HepG2 (cell line): ENCODE results near the gene MRPL39. TPM values are rescaled to one million over a fixed set of nuclear protein-coding genes. Genes with fewer than 3 reads are reported as not detected.
A peak's percentile ranks its signal among the peaks of the same experiment; 100 is the strongest.

ENCODE experiments used
- ATAC-seq: fragments of 200-7000 bp; cut with Tn5 transposase; 3 replicates; pipeline ENCODE4 v1.9.1; 2020; ENCODE audit warnings: mild to moderate bottlenecking, moderate library complexity
- BruUV-seq: library from RNA; stranded (reverse); fragments of 400-500 nt; replicated peaks from 2 replicates; lab custom pipeline; 2021; lab: Mats Ljungman, UMichigan
- CTCF ChIA-PET: fragments of 300-600 bp; formaldehyde crosslinking; extraction: SDS; loops from one replicate; lab custom pipeline; 2021; ENCODE audit warnings: low total read pairs, inconsistent platforms, low intra/inter-chr PET ratio; lab: Yijun Ruan, JAX
- POLR2A ChIA-PET: fragments of 350-600 bp; sonication (Branson Sonifier 250); formaldehyde crosslinking; loops from one replicate; lab custom pipeline; 2020; ENCODE audit warnings: antibody characterized with exemption, inconsistent platforms; lab: Yijun Ruan, JAX
- DNase-seq: peaks from one replicate; pipeline ENCODE4 v3.0.0-alpha.2; 2015; ENCODE audit warnings: low spot score
- FAIRE-seq: peaks from 3 replicates; lab custom pipeline; 2011; peaks lifted over from hg19 to GRCh38; lab: Jason Lieb, UNC
- H2AFZ ChIP-seq: one replicate; pipeline ENCODE4 v1.6.1; 2011; ENCODE audit warnings: low read length, inconsistent platforms
- H3K27ac ChIP-seq: fragments of 300-600 bp; 3 replicates; pipeline ENCODE4 v1.8.0; 2011; ENCODE audit warnings: mixed run types, mild to moderate bottlenecking, mixed read lengths, low read length, inconsistent platforms; ENCODE audit not compliant: insufficient read depth; ENCODE audit errors: extremely low read length
- H3K27me3 ChIP-seq, 2 experiments: fragments of 200-600 bp in 1 of 2; 2 replicates in 1 of 2; 3 replicates in 1 of 2; pipeline versions ENCODE4 v1.6.0 to v1.8.0; 2011; ENCODE audit warnings: low read length in 2 of 2, mild to moderate bottlenecking in 2 of 2, moderate library complexity in 2 of 2, inconsistent platforms in 1 of 2; ENCODE audit not compliant: insufficient read depth in 2 of 2, control insufficient read depth in 1 of 2
- H3K36me3 ChIP-seq, 2 experiments: fragments of 200-600 bp in 1 of 2; replicated peaks in 1 of 2; 2 replicates in 1 of 2; 3 replicates in 1 of 2; pipeline versions ENCODE4 v1.5.1 to v1.8.0; 2011; ENCODE audit warnings: low read length in 2 of 2, inconsistent platforms in 1 of 2; ENCODE audit not compliant: insufficient read depth in 2 of 2, control insufficient read depth in 1 of 2
- H3K4me1 ChIP-seq: 2 replicates; pipeline ENCODE4 v1.5.1; 2012; ENCODE audit warnings: low read length, inconsistent platforms; ENCODE audit not compliant: insufficient read depth
- H3K4me2 ChIP-seq: 2 replicates; pipeline ENCODE4 v1.6.0; 2011; ENCODE audit warnings: low read depth, low read length, inconsistent platforms
- H3K4me3 ChIP-seq, 3 experiments: fragments of 200-600 bp in 1 of 3; sonication (generic), shearing (Covaris generic) in 1 of 3; replicated peaks in 1 of 3; 2 replicates each; pipeline ENCODE4 v1.5.1; 2011 to 2016; ENCODE audit warnings: low read length in 3 of 3, inconsistent platforms in 2 of 3, low read depth in 2 of 3, mild to moderate bottlenecking in 2 of 3, control low read depth in 1 of 3, mixed read lengths in 1 of 3; ENCODE audit not compliant: insufficient read depth in 1 of 3
- H3K79me2 ChIP-seq: one replicate; pipeline ENCODE4 v1.6.1; 2011; ENCODE audit warnings: low read length, inconsistent platforms; ENCODE audit not compliant: insufficient read depth
- H3K9ac ChIP-seq: 2 replicates; pipeline ENCODE4 v1.6.0; 2011; ENCODE audit warnings: mild to moderate bottlenecking, low read depth, low read length, inconsistent platforms; ENCODE audit not compliant: insufficient read depth
- H3K9me3 ChIP-seq: 2 replicates; pipeline ENCODE4 v1.5.1; 2012; ENCODE audit warnings: mild to moderate bottlenecking, low read length
- H4K20me1 ChIP-seq: 2 replicates; pipeline ENCODE4 v1.6.0; 2011; ENCODE audit warnings: inconsistent platforms, mild to moderate bottlenecking, low read length, moderate library complexity; ENCODE audit not compliant: insufficient read depth
- CBX2 ChIP-seq, 2 experiments: fragments of 200-600 bp in 1 of 2; sonication (generic); formaldehyde crosslinking in 1 of 2; IDR thresholded peaks; 2 replicates each; pipeline versions ENCODE4 v1.7.0 to v1.8.1; 2018 to 2022; ENCODE audit warnings: low read depth in 2 of 2, low read length in 1 of 2, mild to moderate bottlenecking in 1 of 2, missing genetic modification reagents in 1 of 2
- FOXP1 ChIP-seq, 2 experiments: fragments of 450-650 bp in 1 of 2; IDR thresholded peaks; 2 replicates each; pipeline ENCODE4 v1.6.1; 2017 to 2018; ENCODE audit warnings: antibody characterized with exemption in 1 of 2
- HOXA3 ChIP-seq: sonication (generic); formaldehyde crosslinking; IDR thresholded peaks from 2 replicates; pipeline ENCODE4 v1.5.0; 2020; ENCODE audit warnings: missing genetic modification reagents
- KLF6 ChIP-seq: IDR thresholded peaks from 2 replicates; pipeline ENCODE4 v1.8.0; 2016; ENCODE audit warnings: missing biosample characterization, missing genetic modification reagents
- KMT2B ChIP-seq: IDR thresholded peaks from 2 replicates; pipeline ENCODE4 v1.6.1; 2016; ENCODE audit warnings: missing genetic modification reagents, missing compliant biosample characterization
- MAFG ChIP-seq: sonication (generic); formaldehyde crosslinking; IDR thresholded peaks from 2 replicates; pipeline ENCODE4 v1.5.1; 2020; ENCODE audit warnings: mild to moderate bottlenecking, missing genetic modification reagents
- RBAK ChIP-seq: sonication (generic); formaldehyde crosslinking; IDR thresholded peaks from 2 replicates; pipeline ENCODE4 v1.5.1; 2020; ENCODE audit warnings: mild to moderate bottlenecking, missing genetic modification reagents
- SAP130 ChIP-seq: IDR thresholded peaks from 2 replicates; pipeline ENCODE4 v1.6.1; 2016; ENCODE audit warnings: low read depth
- SRY ChIP-seq: sonication (generic); formaldehyde crosslinking; IDR thresholded peaks from 2 replicates; pipeline ENCODE4 v1.8.0; 2022; ENCODE audit warnings: mild to moderate bottlenecking, missing genetic modification reagents
- WIZ ChIP-seq: sonication (generic); formaldehyde crosslinking; IDR thresholded peaks from 2 replicates; pipeline ENCODE4 v1.5.1; 2020; ENCODE audit warnings: mild to moderate bottlenecking, missing genetic modification reagents
- ZNF317 ChIP-seq: sonication (generic); formaldehyde crosslinking; IDR thresholded peaks from 2 replicates; pipeline ENCODE4 v1.5.0; 2020; ENCODE audit warnings: mild to moderate bottlenecking, missing genetic modification reagents
- ZNF350 ChIP-seq: sonication (generic); formaldehyde crosslinking; IDR thresholded peaks from 2 replicates; pipeline ENCODE4 v1.4.0; 2020; ENCODE audit warnings: mild to moderate bottlenecking, low read depth, missing genetic modification reagents, borderline replicate concordance
- ZNF383 ChIP-seq: sonication (generic); formaldehyde crosslinking; IDR thresholded peaks from 2 replicates; pipeline ENCODE4 v1.4.0; 2020; ENCODE audit warnings: missing genetic modification reagents, mild to moderate bottlenecking, borderline replicate concordance
- ZNF460 ChIP-seq: sonication (generic); formaldehyde crosslinking; IDR thresholded peaks from 2 replicates; pipeline ENCODE4 v1.5.1; 2020; ENCODE audit warnings: missing genetic modification reagents, mild to moderate bottlenecking, borderline replicate concordance
- ZNF564 ChIP-seq: sonication (generic); formaldehyde crosslinking; IDR thresholded peaks from 2 replicates; pipeline ENCODE4 v1.8.1; 2023; ENCODE audit warnings: mild to moderate bottlenecking, missing genetic modification reagents
- in situ Hi-C: cut with HindIII; loops from 2 replicates; pipeline ENCODE4 v1.10.0; 2017; ENCODE audit warnings: low pct_unique_long_range_greater_than_20kb; ENCODE audit not compliant: extremely low pct_ligation_motif_present
- intact Hi-C: fragments of 100-400 bp; cut with micrococcal nuclease; formaldehyde crosslinking; loops from one replicate; pipeline ENCODE4 v1.10.0; 2022; ENCODE audit not compliant: unreplicated experiment
- polyA plus RNA-seq, 8 experiments: library from polyadenylated mRNA; depleted of rRNA in 3 of 8; stranded (reverse) in 7 of 8; unstranded in 1 of 8; fragments of >200 nt; fragmentation: Illumina TruSeq in 4 of 8; extraction: Trizol in 4 of 8; gene quantifications; 2 replicates each; pipeline versions ENCODE4 v1.2.1 to v1.2.3, GENCODE V29; 2011 to 2016; ENCODE audit warnings: low read depth in 4 of 8, missing spikeins in 1 of 8, mixed read lengths in 1 of 8; ENCODE audit not compliant: insufficient read depth in 1 of 8
- total RNA-seq, 5 experiments: library from RNA; depleted of rRNA; stranded (reverse); fragments of >200 nt; fragmentation: Illumina TruSeq; extraction: Trizol; gene quantifications; 2 replicates each; pipeline ENCODE4 v1.2.3, GENCODE V29; 2016; ENCODE audit warnings: low read depth in 1 of 5
- TF ChIP-seq, protein P1 (sequence below): sonication (generic); formaldehyde crosslinking; IDR thresholded peaks from 2 replicates; pipeline ENCODE4 v1.5.0; 2020; ENCODE audit warnings: missing genetic modification reagents
- TF ChIP-seq, protein P2 (sequence below): sonication (generic); formaldehyde crosslinking; IDR thresholded peaks from 2 replicates; pipeline ENCODE4 v1.8.0; 2022; ENCODE audit warnings: missing genetic modification reagents, mild to moderate bottlenecking, borderline replicate concordance

MRPL39 gene
- total and polyA plus RNA-seq, 2 of the 13 experiments (the other 11 are each of a cell fraction or from before 2014, with no cell fraction given), result 29.1 to 91.2 TPM

DNA sequence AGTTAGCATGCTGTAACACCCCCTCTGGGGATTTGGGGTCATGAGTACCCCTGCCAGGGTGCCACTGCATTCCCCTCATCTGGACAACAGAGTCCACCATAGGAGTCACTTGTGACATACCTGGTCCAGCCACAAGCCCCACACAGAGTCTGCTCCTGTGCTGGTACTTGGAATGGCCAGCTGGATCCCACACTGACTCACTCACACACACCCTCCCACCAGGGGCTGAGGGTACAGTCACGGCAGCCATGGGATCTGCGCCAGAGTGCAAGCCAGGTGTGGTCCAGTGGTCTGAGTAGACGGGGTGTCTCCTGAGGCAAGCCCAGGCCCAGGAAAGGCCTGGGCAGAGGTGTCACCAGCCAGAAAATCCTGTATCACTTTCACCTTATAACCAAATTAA, 67.7 kb downstream of the MRPL39 start (continued):
- no peak for TF ChIP-seq KLF6
- TF ChIP-seq ZNF564, result no peak
- TF ChIP-seq RBAK (CRISPR knock-in tag), result no peak
- no peak for TF ChIP-seq KMT2B (CRISPR knock-in tag)

DNA sequence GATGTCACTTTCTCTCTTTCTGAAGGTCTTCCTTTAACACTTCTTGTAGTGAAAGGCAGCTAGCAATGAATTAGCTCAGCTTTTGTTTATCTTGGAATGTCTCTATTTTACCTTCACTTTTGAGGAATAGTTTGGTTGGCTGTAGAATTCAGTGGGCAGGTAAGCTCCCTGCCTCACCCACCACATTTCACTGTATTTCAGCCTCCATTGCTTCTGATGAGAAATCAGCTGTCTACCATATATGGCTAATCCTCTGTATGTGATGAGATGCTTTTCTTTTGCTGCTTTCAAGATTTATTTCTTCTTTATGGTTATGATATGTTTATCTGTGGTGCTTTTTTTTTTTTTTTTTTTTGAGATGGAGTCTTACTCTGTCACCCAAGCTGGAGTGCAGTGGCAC, 70.1 kb downstream of the MRPL39 start:
- no TSS peak for BruUV-seq
- no peaks in the 10 kb centered on the region for H3K4me1 ChIP-seq
- no peak overlapping the region for H3K4me3 ChIP-seq
- H3K4me2 ChIP-seq, result no peak overlapping the region
- no peak for TF ChIP-seq SAP130 (CRISPR knock-in tag)
- TF ChIP-seq ZNF317 (CRISPR knock-in tag), result peak; percentile 90
- no peak for TF ChIP-seq FOXP1 (IDR thresholded peaks at IDR 0.05)
- no peak for TF ChIP-seq FOXP1 (CRISPR knock-in tag; IDR thresholded peaks at IDR 0.05)
- TF ChIP-seq CBX2 (IDR thresholded peaks at IDR 0.05; ENCODE audit: low read depth, low read length), result no peak
- no peak for TF ChIP-seq CBX2 (CRISPR knock-in tag; IDR thresholded peaks at IDR 0.05; ENCODE audit: low read depth)
- DNase-seq (no peak), ATAC-seq (no peak), FAIRE-seq (no peak)
- no peak overlapping the region for H2AFZ ChIP-seq
- no peaks in the 10 kb centered on the region for H3K79me2 ChIP-seq
- no peaks in the 10 kb centered on the region for H3K27me3 ChIP-seq
- POLR2A ChIA-PET, result no interaction called here
- no peak overlapping the region for H3K9ac ChIP-seq
- CTCF ChIA-PET, result no interaction called here
- in situ Hi-C loops (no loop called here), intact Hi-C loops (no loop called here)
- H3K27ac ChIP-seq, result no peak overlapping the region
- no peaks in the 10 kb centered on the region; the same call in 1 of the 2 replicates for H3K9me3 ChIP-seq
- no peaks in the 10 kb centered on the region for H3K36me3 ChIP-seq
- H4K20me1 ChIP-seq, result no peaks in the 10 kb centered on the region

DNA sequence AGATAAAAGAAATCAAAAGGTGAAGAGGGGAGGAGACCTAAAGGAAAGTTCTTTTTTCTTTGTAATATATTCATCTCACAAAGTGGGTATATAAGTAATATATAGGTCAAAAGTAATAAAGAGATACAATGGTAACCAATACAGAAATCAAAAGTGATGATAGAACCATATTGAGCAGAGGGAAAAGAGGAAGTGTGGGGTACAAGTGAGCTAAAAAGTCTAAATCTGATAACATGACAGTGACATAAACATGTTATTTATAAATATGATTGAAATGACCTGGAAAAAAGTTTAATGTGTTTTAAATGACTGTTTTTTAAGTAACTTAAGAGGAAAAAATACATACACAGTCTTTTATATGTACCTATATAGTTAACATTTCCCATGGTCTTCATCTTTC, 70.5 kb downstream of the MRPL39 start:
- intact Hi-C loops, result no loop called here
- BruUV-seq, result no TSS peak
- in situ Hi-C loops, result no loop called here
- no peaks in the 10 kb centered on the region for H4K20me1 ChIP-seq
- POLR2A ChIA-PET, result no interaction called here
- H3K4me1 ChIP-seq, result no peaks in the 10 kb centered on the region
- no peaks in the 10 kb centered on the region for H3K36me3 ChIP-seq
- FAIRE-seq (no peak), ATAC-seq (no peak), DNase-seq (no peak)
- H3K4me3 ChIP-seq, result no peak overlapping the region
- CTCF ChIA-PET, result no interaction called here
- H3K27me3 ChIP-seq, result no peaks in the 10 kb centered on the region
- no peak overlapping the region for H3K4me2 ChIP-seq
- no peaks in the 10 kb centered on the region; the same call in 1 of the 2 replicates for H3K9me3 ChIP-seq
- H3K9ac ChIP-seq, result no peak overlapping the region
- H3K79me2 ChIP-seq, result no peaks in the 10 kb centered on the region
- no peak overlapping the region for H2AFZ ChIP-seq
- no peak overlapping the region for H3K27ac ChIP-seq
- TF ChIP-seq, protein P1, sequence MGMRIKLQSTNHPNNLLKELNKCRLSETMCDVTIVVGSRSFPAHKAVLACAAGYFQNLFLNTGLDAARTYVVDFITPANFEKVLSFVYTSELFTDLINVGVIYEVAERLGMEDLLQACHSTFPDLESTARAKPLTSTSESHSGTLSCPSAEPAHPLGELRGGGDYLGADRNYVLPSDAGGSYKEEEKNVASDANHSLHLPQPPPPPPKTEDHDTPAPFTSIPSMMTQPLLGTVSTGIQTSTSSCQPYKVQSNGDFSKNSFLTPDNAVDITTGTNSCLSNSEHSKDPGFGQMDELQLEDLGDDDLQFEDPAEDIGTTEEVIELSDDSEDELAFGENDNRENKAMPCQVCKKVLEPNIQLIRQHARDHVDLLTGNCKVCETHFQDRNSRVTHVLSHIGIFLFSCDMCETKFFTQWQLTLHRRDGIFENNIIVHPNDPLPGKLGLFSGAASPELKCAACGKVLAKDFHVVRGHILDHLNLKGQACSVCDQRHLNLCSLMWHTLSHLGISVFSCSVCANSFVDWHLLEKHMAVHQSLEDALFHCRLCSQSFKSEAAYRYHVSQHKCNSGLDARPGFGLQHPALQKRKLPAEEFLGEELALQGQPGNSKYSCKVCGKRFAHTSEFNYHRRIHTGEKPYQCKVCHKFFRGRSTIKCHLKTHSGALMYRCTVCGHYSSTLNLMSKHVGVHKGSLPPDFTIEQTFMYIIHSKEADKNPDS (CRISPR knock-in tag), result no peak
- no peak for TF ChIP-seq WIZ
- no peak for TF ChIP-seq ZNF460 (CRISPR knock-in tag)
- TF ChIP-seq ZNF383 (CRISPR knock-in tag), result no peak
- TF ChIP-seq, protein P2, sequence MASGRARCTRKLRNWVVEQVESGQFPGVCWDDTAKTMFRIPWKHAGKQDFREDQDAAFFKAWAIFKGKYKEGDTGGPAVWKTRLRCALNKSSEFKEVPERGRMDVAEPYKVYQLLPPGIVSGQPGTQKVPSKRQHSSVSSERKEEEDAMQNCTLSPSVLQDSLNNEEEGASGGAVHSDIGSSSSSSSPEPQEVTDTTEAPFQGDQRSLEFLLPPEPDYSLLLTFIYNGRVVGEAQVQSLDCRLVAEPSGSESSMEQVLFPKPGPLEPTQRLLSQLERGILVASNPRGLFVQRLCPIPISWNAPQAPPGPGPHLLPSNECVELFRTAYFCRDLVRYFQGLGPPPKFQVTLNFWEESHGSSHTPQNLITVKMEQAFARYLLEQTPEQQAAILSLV (CRISPR knock-in tag), result no peak
- no peak for TF ChIP-seq HOXA3
- TF ChIP-seq SRY, result no peak
- no peak for TF ChIP-seq ZNF350 (CRISPR knock-in tag)
- no peak for TF ChIP-seq MAFG (CRISPR knock-in tag)
